Left colon (tissue), 2 donors: ENCODE results near the gene SLC28A3. TPM values are rescaled to one million over a fixed set of nuclear protein-coding genes. Genes with fewer than 3 reads are reported as not detected.

Source experiments
- ATAC-seq: fragments of 200-7000 bp; cut with Tn5 transposase; one replicate; pipeline ENCODE4 v1.9.1; 2020; ENCODE audit warnings: mild to moderate bottlenecking, moderate library complexity
- DNase-seq, 2 donors: peaks; one replicate each; pipeline ENCODE4 v3.0.0-alpha.2; 2020
- intact Hi-C, 2 donors: fragments of 100-400 bp; cut with DNase I in 1 of 2; cut with micrococcal nuclease in 1 of 2; formaldehyde crosslinking; loops; one replicate each; pipeline versions ENCODE4 v1.11.2 to v1.14.0; 2022; cut with DNase I, micrococcal nuclease
- total RNA-seq, 2 donors: library from RNA; stranded (reverse); fragmentation: NEBNext Ultra II Directional; extraction: Animal tissue kit (Norgen Biotek cat#: 25700); gene quantifications; one replicate each; pipeline ENCODE4 v1.2.1, GENCODE V29; 2021
- donor health status: DM: no; HTN: no; CAD: no.
- donor health status: DM: yes; HTN: yes; CAD: no.

Gene SLC28A3
- total RNA-seq, 2 donors from 2014 or later, result 0.84 to 1.5 TPM

GRCh38 chr9:84270847-84271530 lies 69.6 kb downstream of the SLC28A3 start:
- no peak for ATAC-seq
- intact Hi-C loops, result no loop called here

GRCh38 chr9:84266087-84266561 lies 74.4 kb downstream of the SLC28A3 start:
- intact Hi-C loops, result no loop called here
- DNase-seq (peak in 1 of 2 donors; percentile 41), ATAC-seq (peak; percentile 95)

More at GRCh38 chr9:84270847-84271530, 69.6 kb downstream of the SLC28A3 start:
- no peak for DNase-seq

- intact Hi-C loops, result loop anchor here in 1 of 2 donors (5.0 kb wide), 1 partner anchor 327 kb away; no protein-coding TSS in a partner anchor
- DNase-seq, result no peak
- no peak for ATAC-seq
Observed at GRCh38 chr9:84264307-84265029, 76.1 kb downstream of the SLC28A3 start.

- intact Hi-C loops, result loop anchor here in 1 of 2 donors (5.0 kb wide), 1 partner anchor 324 kb away; no protein-coding TSS in a partner anchor
- peak; percentile 99 for ATAC-seq
- peak; percentile 68 to 90 for DNase-seq
Observed at GRCh38 chr9:84261070-84261746, 79.3 kb downstream of the SLC28A3 start.

GRCh38 chr9:84258371-84258770 lies 82.2 kb downstream of the SLC28A3 start:
- intact Hi-C loops, result no loop called here
- ATAC-seq, result no peak
- no peak for DNase-seq

- intact Hi-C loops, result no loop called here
- DNase-seq (no peak), ATAC-seq (no peak)
Observed at GRCh38 chr9:84255696-84256095, 84.9 kb downstream of the SLC28A3 start.

GRCh38 chr9:84254972-84255371 lies 85.6 kb downstream of the SLC28A3 start:
- DNase-seq, result no peak
- intact Hi-C loops, result no loop called here
- no peak for ATAC-seq

- DNase-seq, result no peak
- no peak for ATAC-seq
- intact Hi-C loops, result no loop called here
Observed at GRCh38 chr9:84251921-84252320, 88.6 kb downstream of the SLC28A3 start.

- DNase-seq, result no peak
- ATAC-seq, result no peak
- intact Hi-C loops, result no loop called here
Observed at GRCh38 chr9:84241817-84242373, 98.7 kb downstream of the SLC28A3 start.

GRCh38 chr9:84239343-84239742 lies 101.2 kb downstream of the SLC28A3 start:
- no peak for ATAC-seq
- intact Hi-C loops, result no loop called here
- no peak for DNase-seq

- DNase-seq (no peak), ATAC-seq (no peak)
- intact Hi-C loops, result no loop called here
Observed at GRCh38 chr9:84238652-84239051, 101.9 kb downstream of the SLC28A3 start.

- ATAC-seq, result no peak
- no peak for DNase-seq
- intact Hi-C loops, result no loop called here
Observed at GRCh38 chr9:84235511-84235910, 105.0 kb downstream of the SLC28A3 start.

GRCh38 chr9:84230355-84231145 lies 110.0 kb downstream of the SLC28A3 start:
- ATAC-seq (no peak), DNase-seq (no peak)
- intact Hi-C loops, result no loop called here

GRCh38 chr9:84229191-84229590 lies 111.4 kb downstream of the SLC28A3 start:
- no peak for ATAC-seq
- intact Hi-C loops, result no loop called here
- DNase-seq, result no peak

- no peak for DNase-seq
- no peak for ATAC-seq
- intact Hi-C loops, result no loop called here
Observed at GRCh38 chr9:84228130-84228720, 112.3 kb downstream of the SLC28A3 start.

- intact Hi-C loops, result no loop called here
Observed at GRCh38 chr9:84226126-84226525, 114.4 kb downstream of the SLC28A3 start.

More at GRCh38 chr9:84226126-84226525, 114.4 kb downstream of the SLC28A3 start:
- no peak for DNase-seq
- ATAC-seq, result no peak
